DMS114 treated with DMSO at 0.1 percent for 48 hours (cell line): Measurements from ENCODE around the gene SERTAD2.

Experiments
- DNase-seq: peaks from one replicate; lab custom pipeline; 2025; ENCODE audit not compliant: unreplicated experiment; lab: John Stamatoyannopoulos, UW

The SERTAD2 gene

GRCh38 chr2:64610316-64610855 lies 43.3 kb downstream of the SERTAD2 start:
- DNase-seq = no peak

GRCh38 chr2:64609942-64610281 lies 43.8 kb downstream of the SERTAD2 start:
- no peak for DNase-seq

GRCh38 chr2:64609227-64609941 lies 44.3 kb downstream of the SERTAD2 start:
- peak; percentile 12 for DNase-seq

GRCh38 chr2:64608867-64609226 lies 44.9 kb downstream of the SERTAD2 start:
- no peak for DNase-seq

- DNase-seq = no peak
Measured at GRCh38 chr2:64607381-64608304, 46.1 kb downstream of the SERTAD2 start.

- no peak for DNase-seq
Measured at GRCh38 chr2:64606479-64607363, 47.0 kb downstream of the SERTAD2 start.

- no peak for DNase-seq
Measured at GRCh38 chr2:64605991-64606478, 47.7 kb downstream of the SERTAD2 start.

- DNase-seq = no peak
Measured at GRCh38 chr2:64605026-64605471, 48.7 kb downstream of the SERTAD2 start.

GRCh38 chr2:64604155-64604554 lies 49.6 kb downstream of the SERTAD2 start:
- DNase-seq = no peak

- DNase-seq = no peak
Measured at GRCh38 chr2:64602436-64602835, 51.3 kb downstream of the SERTAD2 start.

- DNase-seq = no peak
Measured at GRCh38 chr2:64601785-64602391, 51.8 kb downstream of the SERTAD2 start.

- DNase-seq = no peak
Measured at GRCh38 chr2:64601034-64601754, 52.5 kb downstream of the SERTAD2 start.

- DNase-seq = no peak
Measured at GRCh38 chr2:64599469-64599868, 54.2 kb downstream of the SERTAD2 start.

GRCh38 chr2:64598226-64598625 lies 55.5 kb downstream of the SERTAD2 start:
- DNase-seq = no peak

GRCh38 chr2:64595397-64596176 lies 58.1 kb downstream of the SERTAD2 start:
- peak; percentile 14 for DNase-seq

GRCh38 chr2:64594226-64594989 lies 59.3 kb downstream of the SERTAD2 start:
- no peak for DNase-seq

GRCh38 chr2:64593035-64593655 lies 60.6 kb downstream of the SERTAD2 start:
- no peak for DNase-seq

GRCh38 chr2:64591188-64591587 lies 62.5 kb downstream of the SERTAD2 start:
- no peak for DNase-seq
